PC-9 (cell line): Measurements from ENCODE around the gene MICAL3. TPM values are rescaled to one million over a fixed set of nuclear protein-coding genes. Genes with fewer than 3 reads are reported as not detected.

Source experiments
- BruUV-seq: library from RNA; stranded (reverse); fragments of 400-500 nt; replicated peaks from 2 replicates; lab custom pipeline; 2021; lab: Mats Ljungman, UMichigan
- CTCF ChIA-PET: fragments of 300-600 bp; sonication (Branson Sonifier 250); formaldehyde crosslinking; loops from one replicate; lab custom pipeline; 2022; ENCODE audit warnings: antibody characterized with exemption; lab: Charles Lee
- POLR2A ChIA-PET: fragments of 300-600 bp; sonication (Branson Sonifier 250); formaldehyde crosslinking; loops from one replicate; lab custom pipeline; 2022; ENCODE audit warnings: antibody characterized with exemption; ENCODE audit not compliant: unreplicated experiment; lab: Charles Lee
- DNase-seq, 2 experiments: peaks; one replicate each; pipeline versions ENCODE4 v3.0.0 to v3.0.0-alpha.2; 2015 to 2022; ENCODE audit warnings: mixed read lengths in 1 of 2
- H2AFZ ChIP-seq: fragments of 200-600 bp; sonication (generic); 2 replicates; pipeline ENCODE4 v1.8.1; 2017; ENCODE audit warnings: antibody characterized with exemption
- H3F3A ChIP-seq: fragments of 200-600 bp; sonication (generic); 2 replicates; pipeline ENCODE4 v1.8.1; 2017; ENCODE audit warnings: antibody characterized with exemption, mild to moderate bottlenecking, low read depth; ENCODE audit not compliant: insufficient read depth
- H3K27ac ChIP-seq: fragments of 200-600 bp; sonication (generic); 2 replicates; pipeline ENCODE4 v1.6.1; 2016; ENCODE audit warnings: mixed run types
- H3K27me3 ChIP-seq: fragments of 200-600 bp; sonication (generic); 2 replicates; pipeline ENCODE4 v1.6.1; 2016; ENCODE audit warnings: low read depth, mixed run types; ENCODE audit not compliant: insufficient read depth
- H3K36me3 ChIP-seq: fragments of 200-600 bp; sonication (generic); 2 replicates; pipeline ENCODE4 v1.6.1; 2016; ENCODE audit warnings: low read depth, mixed run types
- H3K4me1 ChIP-seq: fragments of 200-600 bp; sonication (generic); replicated peaks from 2 replicates; pipeline ENCODE4 v1.6.1; 2016; ENCODE audit warnings: mixed run types; ENCODE audit not compliant: insufficient read depth
- H3K4me2 ChIP-seq: fragments of 200-600 bp; sonication (generic); 2 replicates; pipeline ENCODE4 v1.6.1; 2017; ENCODE audit warnings: mixed run types
- H3K4me3 ChIP-seq: fragments of 200-600 bp; sonication (generic); 2 replicates; pipeline ENCODE4 v1.6.1; 2016; ENCODE audit warnings: mixed run types
- H3K79me2 ChIP-seq: fragments of 200-600 bp; sonication (generic); 2 replicates; pipeline ENCODE4 v1.6.1; 2017; ENCODE audit warnings: low read depth, mixed run types
- H3K9me2 ChIP-seq: fragments of 200-600 bp; sonication (generic); 2 replicates; pipeline ENCODE4 v1.8.1; 2017; ENCODE audit warnings: mild to moderate bottlenecking; ENCODE audit not compliant: insufficient read depth
- H3K9me3 ChIP-seq: fragments of 200-600 bp; sonication (generic); 2 replicates; pipeline ENCODE4 v1.8.1; 2016; ENCODE audit warnings: low read depth; ENCODE audit not compliant: insufficient read depth
- H4K20me1 ChIP-seq: fragments of 200-600 bp; sonication (generic); 2 replicates; pipeline ENCODE4 v1.8.1; 2017; ENCODE audit not compliant: insufficient read depth
- EZH2 ChIP-seq: fragments of 200-600 bp; sonication (generic); IDR thresholded peaks from 2 replicates; pipeline ENCODE4 v1.8.0; 2017; ENCODE audit warnings: antibody characterized with exemption, low read depth
- intact Hi-C: fragments of 100-400 bp; cut with micrococcal nuclease; formaldehyde crosslinking; loops from one replicate; pipeline ENCODE4 v1.10.0; 2022; ENCODE audit not compliant: unreplicated experiment
- total RNA-seq: library from RNA; stranded (reverse); gene quantifications from 2 replicates; pipeline ENCODE4 v1.2.3, GENCODE V29; 2021
- TF ChIP-seq, protein P1 (sequence below): fragments of 200-600 bp; sonication (generic); conservative IDR thresholded peaks from 2 replicates; pipeline ENCODE4 v1.6.1; 2017; ENCODE audit warnings: mixed run types, antibody characterized with exemption, mild to moderate bottlenecking, moderate library complexity

The MICAL3 gene
- total RNA-seq, 1 experiment from 2014 or later, result 27.4 TPM

DNA sequence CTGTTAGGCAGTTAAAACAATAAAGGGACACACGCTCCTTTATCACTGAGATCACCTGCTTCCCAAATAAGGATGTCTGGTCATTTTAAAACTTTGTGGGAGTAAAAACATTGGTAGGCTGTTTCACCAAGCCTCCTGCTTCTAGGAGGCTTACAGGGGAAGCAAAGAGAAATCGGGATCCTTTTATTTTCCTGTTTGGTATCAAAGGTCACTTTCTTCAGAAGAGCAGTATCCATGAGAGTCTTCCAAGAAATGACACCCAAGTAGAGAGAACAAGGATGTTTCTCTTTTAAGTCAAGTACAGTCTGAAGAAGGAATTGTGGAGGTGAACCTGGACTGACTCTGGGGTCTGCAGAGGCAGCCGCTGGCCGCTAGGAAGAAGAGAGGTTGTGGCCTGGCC is 213.2 kb downstream of the MICAL3 start:
- POLR2A ChIA-PET, result no interaction called here
- Histone ChIP-seq H3K79me2 (no peaks in the 10 kb centered on the region), H3K9me3 (no peaks in the 10 kb centered on the region), H3K9me2 (no peaks in the 10 kb centered on the region), H3K4me3 (no peak overlapping the region), H3K27ac (no peak overlapping the region), H3K4me2 (no peak overlapping the region), H2AFZ (no peak overlapping the region), H4K20me1 (no peaks in the 10 kb centered on the region), H3K4me1 (no peaks in the 10 kb centered on the region), H3K36me3 (no peaks in the 10 kb centered on the region), H3K27me3 (no peaks in the 10 kb centered on the region), H3F3A (no peaks in the 10 kb centered on the region)
- DNase-seq, result no peak
- TF ChIP-seq, protein P1, sequence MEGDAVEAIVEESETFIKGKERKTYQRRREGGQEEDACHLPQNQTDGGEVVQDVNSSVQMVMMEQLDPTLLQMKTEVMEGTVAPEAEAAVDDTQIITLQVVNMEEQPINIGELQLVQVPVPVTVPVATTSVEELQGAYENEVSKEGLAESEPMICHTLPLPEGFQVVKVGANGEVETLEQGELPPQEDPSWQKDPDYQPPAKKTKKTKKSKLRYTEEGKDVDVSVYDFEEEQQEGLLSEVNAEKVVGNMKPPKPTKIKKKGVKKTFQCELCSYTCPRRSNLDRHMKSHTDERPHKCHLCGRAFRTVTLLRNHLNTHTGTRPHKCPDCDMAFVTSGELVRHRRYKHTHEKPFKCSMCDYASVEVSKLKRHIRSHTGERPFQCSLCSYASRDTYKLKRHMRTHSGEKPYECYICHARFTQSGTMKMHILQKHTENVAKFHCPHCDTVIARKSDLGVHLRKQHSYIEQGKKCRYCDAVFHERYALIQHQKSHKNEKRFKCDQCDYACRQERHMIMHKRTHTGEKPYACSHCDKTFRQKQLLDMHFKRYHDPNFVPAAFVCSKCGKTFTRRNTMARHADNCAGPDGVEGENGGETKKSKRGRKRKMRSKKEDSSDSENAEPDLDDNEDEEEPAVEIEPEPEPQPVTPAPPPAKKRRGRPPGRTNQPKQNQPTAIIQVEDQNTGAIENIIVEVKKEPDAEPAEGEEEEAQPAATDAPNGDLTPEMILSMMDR, result no peak
- no peak for TF ChIP-seq EZH2
- CTCF ChIA-PET, result no interaction called here
- no TSS peak for BruUV-seq
- intact Hi-C loops, result no loop called here

DNA sequence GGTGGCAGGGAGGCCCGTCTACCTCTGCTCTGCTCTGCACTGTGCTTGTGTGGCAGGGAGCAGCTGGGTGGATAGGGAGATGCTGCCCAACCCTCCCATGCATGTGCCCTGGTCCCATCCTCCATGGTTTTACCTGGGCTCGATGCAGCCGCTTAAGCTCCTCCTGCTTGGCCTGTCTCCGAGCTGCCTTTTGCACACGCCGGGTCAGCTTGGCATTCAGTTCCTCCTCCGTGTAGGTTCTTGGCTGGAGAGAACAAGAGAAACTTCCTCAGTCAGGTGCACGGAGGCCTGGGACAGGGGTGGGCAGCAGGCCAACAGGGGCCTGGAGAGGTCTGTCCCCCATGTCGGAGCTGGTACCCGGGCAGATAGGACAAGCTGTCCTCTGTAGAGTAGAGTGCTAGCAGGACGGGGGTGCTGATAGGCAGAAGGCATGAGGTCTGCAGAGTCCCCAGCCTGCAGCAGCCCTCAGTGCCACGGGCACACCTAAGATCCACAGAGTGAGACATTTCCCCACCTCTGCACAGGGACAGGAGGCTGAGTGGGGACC is 213.7 kb downstream of the MICAL3 start:
- BruUV-seq, result no TSS peak
- Histone ChIP-seq H3K79me2 (no peaks in the 10 kb centered on the region), H3K27ac (no peak overlapping the region), H3K36me3 (no peaks in the 10 kb centered on the region), H3K4me3 (no peak overlapping the region), H3K27me3 (no peaks in the 10 kb centered on the region), H3F3A (no peaks in the 10 kb centered on the region), H3K9me3 (no peaks in the 10 kb centered on the region), H3K4me2 (no peak overlapping the region), H2AFZ (no peak overlapping the region), H3K4me1 (no peaks in the 10 kb centered on the region), H3K9me2 (no peaks in the 10 kb centered on the region), H4K20me1 (no peaks in the 10 kb centered on the region)
- ChIA-PET POLR2A (no interaction called here), CTCF (no interaction called here)
- TF ChIP-seq, protein P1, result no peak
- no peak for TF ChIP-seq EZH2
- intact Hi-C loops, result no loop called here
- no peak for DNase-seq

DNA sequence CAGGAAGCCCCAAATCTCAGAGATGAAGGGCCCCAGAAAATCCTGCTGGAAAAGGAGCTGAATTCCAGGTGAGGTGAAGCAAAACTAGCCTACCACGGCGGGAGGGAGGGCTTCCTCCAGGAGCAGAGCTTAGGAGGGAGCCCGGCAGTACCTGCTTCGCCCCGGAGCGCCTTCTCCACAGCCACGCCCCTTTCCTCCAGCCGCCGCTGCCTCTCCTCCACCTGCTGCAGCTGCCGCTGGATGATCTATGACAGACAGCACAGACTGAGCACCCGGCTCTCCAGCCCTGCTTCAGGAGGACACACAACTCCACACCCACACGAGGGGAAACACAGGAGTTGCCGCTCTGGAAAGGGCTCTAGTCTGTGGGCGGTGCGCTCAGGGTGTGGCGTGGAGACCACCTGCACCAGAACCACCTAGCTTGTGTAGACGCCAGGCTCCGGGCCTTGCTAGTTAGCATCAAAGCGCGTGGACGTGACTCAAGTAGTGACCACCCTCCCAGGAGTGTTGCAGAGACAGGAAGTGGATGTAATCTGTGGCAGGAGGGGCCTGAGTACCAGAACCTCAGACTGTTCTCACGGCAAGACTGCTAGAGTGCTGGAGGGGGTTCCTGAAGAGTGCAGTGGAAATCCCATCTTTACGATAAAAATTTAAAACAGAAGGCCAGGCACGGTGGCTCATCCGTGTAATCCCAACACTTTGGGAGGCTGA is 215.5 kb downstream of the MICAL3 start:
- POLR2A ChIA-PET, result no interaction called here
- Histone ChIP-seq H3K4me3 (no peak overlapping the region), H3K79me2 (no peaks in the 10 kb centered on the region), H3K9me3 (no peaks in the 10 kb centered on the region), H2AFZ (no peak overlapping the region), H3K27ac (no peak overlapping the region), H4K20me1 (no peaks in the 10 kb centered on the region), H3F3A (no peaks in the 10 kb centered on the region), H3K27me3 (no peaks in the 10 kb centered on the region), H3K36me3 (no peaks in the 10 kb centered on the region), H3K9me2 (no peaks in the 10 kb centered on the region), H3K4me1 (no peaks in the 10 kb centered on the region), H3K4me2 (no peak overlapping the region)
- no TSS peak for BruUV-seq
- TF ChIP-seq, protein P1, result no peak
- no peak for TF ChIP-seq EZH2
- no peak for DNase-seq
- CTCF ChIA-PET, result interaction anchor here (0.7 kb wide), 1 partner anchor 261 kb away, joined by 3 read pairs; no protein-coding TSS in a partner anchor
- intact Hi-C loops, result no loop called here
